GM23248 (cell line): ENCODE measurements around the gene CLDN22. TPM values are rescaled to one million over a fixed set of nuclear protein-coding genes. Genes with fewer than 3 reads are reported as not detected.

Experiments used
- DNase-seq: peaks from one replicate; pipeline ENCODE4 v3.0.0-alpha.2; 2015
- H2AFZ ChIP-seq: fragments of 200-600 bp; sonication (generic); 2 replicates; pipeline ENCODE4 v1.6.1; 2016; ENCODE audit warnings: antibody characterized with exemption
- H3F3A ChIP-seq: fragments of 200-600 bp; sonication (generic); 2 replicates; pipeline ENCODE4 v1.6.1; 2016; ENCODE audit warnings: mild to moderate bottlenecking, antibody characterized with exemption, mixed run types; ENCODE audit not compliant: insufficient read depth
- H3K27ac ChIP-seq: fragments of 200-600 bp; sonication (generic); 2 replicates; pipeline ENCODE4 v1.5.1; 2016; ENCODE audit warnings: mild to moderate bottlenecking
- H3K27me3 ChIP-seq: fragments of 200-600 bp; sonication (generic); replicated peaks from 2 replicates; pipeline ENCODE4 v1.6.1; 2016; ENCODE audit warnings: mild to moderate bottlenecking; ENCODE audit not compliant: insufficient read depth
- H3K36me3 ChIP-seq: fragments of 200-600 bp; sonication (generic); 2 replicates; pipeline ENCODE4 v1.6.1; 2016; ENCODE audit warnings: low read depth, mild to moderate bottlenecking
- H3K4me1 ChIP-seq: fragments of 200-600 bp; sonication (generic); 2 replicates; pipeline ENCODE4 v1.6.1; 2016; ENCODE audit warnings: mild to moderate bottlenecking; ENCODE audit not compliant: insufficient read depth
- H3K4me2 ChIP-seq: fragments of 200-600 bp; sonication (generic); one replicate; pipeline ENCODE4 v1.6.1; 2016; ENCODE audit warnings: mild to moderate bottlenecking; ENCODE audit not compliant: unreplicated experiment
- H3K4me3 ChIP-seq: fragments of 200-600 bp; sonication (generic); 2 replicates; pipeline ENCODE4 v1.5.1; 2016; ENCODE audit warnings: mild to moderate bottlenecking
- H3K79me2 ChIP-seq: fragments of 200-600 bp; sonication (generic); 2 replicates; pipeline ENCODE4 v1.6.1; 2016; ENCODE audit warnings: mild to moderate bottlenecking; ENCODE audit not compliant: insufficient read depth
- H3K9ac ChIP-seq: fragments of 200-600 bp; sonication (generic); 2 replicates; pipeline ENCODE4 v1.6.1; 2016; ENCODE audit warnings: mild to moderate bottlenecking
- H3K9me2 ChIP-seq: fragments of 200-600 bp; sonication (generic); 2 replicates; pipeline ENCODE4 v1.6.1; 2016; ENCODE audit warnings: mixed run types, mild to moderate bottlenecking, moderate library complexity; ENCODE audit not compliant: insufficient read depth
- H3K9me3 ChIP-seq: fragments of 200-600 bp; sonication (generic); one replicate; pipeline ENCODE4 v1.6.1; 2017; ENCODE audit warnings: low read depth
- H4K20me1 ChIP-seq: fragments of 200-600 bp; sonication (generic); 2 replicates; pipeline ENCODE4 v1.6.0; 2016; ENCODE audit not compliant: insufficient read depth
- EZH2 ChIP-seq: fragments of 200-600 bp; sonication (generic); IDR thresholded peaks from 2 replicates; pipeline ENCODE4 v1.6.1; 2018; ENCODE audit warnings: antibody characterized with exemption, mild to moderate bottlenecking; ENCODE audit not compliant: insufficient read depth, poor library complexity, severe bottlenecking
- EZH2phosphoT487 ChIP-seq: fragments of 200-600 bp; sonication (generic); IDR thresholded peaks from 2 replicates; pipeline ENCODE4 v1.6.1; 2018; ENCODE audit warnings: antibody characterized with exemption, moderate library complexity, mild to moderate bottlenecking, low read depth; ENCODE audit not compliant: insufficient read depth
- WGBS, 2 experiments: methylation state at CpG; one replicate each; pipeline ENCODE4 v1.1.6; 2015 to 2017; ENCODE audit warnings: low lambda C conversion rate in 2 of 2, low coverage in 1 of 2; ENCODE audit errors: missing lambda C conversion rate in 2 of 2; 5-methylcytosine and 5-hydroxymethylcytosine counted together
- in situ Hi-C: fragments of 300-500 bp; cut with MboI; formaldehyde crosslinking; loops from 2 replicates; pipeline ENCODE4 v1.15.0; 2020
- polyA plus RNA-seq: library from polyadenylated mRNA; unstranded; fragments of >200 nt; fragmentation: Nextera tagmentation; extraction: Ambion mirVana; gene quantifications from 2 replicates; pipeline ENCODE4 v1.2.1, GENCODE V29; 2016
- total RNA-seq: library from RNA; depleted of rRNA; stranded (reverse); fragments of >200 nt; shearing (Covaris generic); gene quantifications from 2 replicates; pipeline ENCODE4 v1.2.3, GENCODE V29; 2014

The CLDN22 gene
- total and polyA plus RNA-seq, 2 experiments from 2014 or later = not detected

GRCh38 chr4:183288955-183289354 lies 31.1 kb downstream of the CLDN22 start:
- Histone ChIP-seq H4K20me1 (no peaks in the 10 kb centered on the region), H3K9ac (no peak overlapping the region), H3K4me2 (no peak overlapping the region), H3K4me3 (no peak overlapping the region), H3K9me3 (no peaks in the 10 kb centered on the region), H3K79me2 (peaks cover 3% of the 10 kb centered on the region; the same call in 1 of the 2 replicates), H3K36me3 (peaks cover 86% of the 10 kb centered on the region), H3F3A (peaks cover 12% of the 10 kb centered on the region; the same call in 1 of the 2 replicates), H2AFZ (no peak overlapping the region), H3K9me2 (no peaks in the 10 kb centered on the region), H3K27me3 (no peaks in the 10 kb centered on the region), H3K27ac (no peak overlapping the region), H3K4me1 (peaks cover 11% of the 10 kb centered on the region)
- 97 to 100% methylated on average over 2 of the region's 2 CpGs for WGBS, 2 experiments
- in situ Hi-C loops = no loop called here
- DNase-seq = no peak
- TF ChIP-seq EZH2 = no peak
- TF ChIP-seq EZH2phosphoT487 = no peak

- WGBS, 2 experiments = 91 to 92% methylated on average over 6 of the region's 6 CpGs
Observed at GRCh38 chr4:183287677-183288076, 32.4 kb downstream of the CLDN22 start.

GRCh38 chr4:183287309-183287659 lies 32.8 kb downstream of the CLDN22 start:
- peaks cover 90% of the 10 kb centered on the region for H3K36me3 ChIP-seq
- 98 to 100% methylated on average over 2 of the region's 2 CpGs for WGBS, 2 experiments
- H3K9ac ChIP-seq = no peak overlapping the region
- no peak overlapping the region for H3K4me2 ChIP-seq
- H3K27me3 ChIP-seq = no peaks in the 10 kb centered on the region
- H3K27ac ChIP-seq = no peak overlapping the region
- TF ChIP-seq EZH2phosphoT487 (no peak), EZH2 (no peak)
- no peak overlapping the region for H2AFZ ChIP-seq
- no peaks in the 10 kb centered on the region for H3K9me2 ChIP-seq
- no peak for DNase-seq
- H3F3A ChIP-seq = peaks cover 21% of the 10 kb centered on the region; the same call in 1 of the 2 replicates
- H3K4me3 ChIP-seq = no peak overlapping the region
- H3K4me1 ChIP-seq = peaks cover 11% of the 10 kb centered on the region
- peaks cover 3% of the 10 kb centered on the region; the same call in 1 of the 2 replicates for H3K79me2 ChIP-seq
- in situ Hi-C loops = no loop called here
- H4K20me1 ChIP-seq = no peaks in the 10 kb centered on the region
- no peaks in the 10 kb centered on the region for H3K9me3 ChIP-seq

More at GRCh38 chr4:183287677-183288076, 32.4 kb downstream of the CLDN22 start:
- TF ChIP-seq EZH2 = no peak
- no peak for TF ChIP-seq EZH2phosphoT487
- Histone ChIP-seq H3K27ac (no peak overlapping the region), H2AFZ (no peak overlapping the region), H3K9me2 (no peaks in the 10 kb centered on the region), H3K9me3 (no peaks in the 10 kb centered on the region), H3K36me3 (peaks cover 90% of the 10 kb centered on the region), H3K9ac (no peak overlapping the region), H3K4me2 (no peak overlapping the region), H3F3A (peaks cover 21% of the 10 kb centered on the region; the same call in 1 of the 2 replicates), H3K4me1 (peaks cover 11% of the 10 kb centered on the region), H3K4me3 (no peak overlapping the region), H3K27me3 (no peaks in the 10 kb centered on the region), H3K79me2 (peaks cover 3% of the 10 kb centered on the region; the same call in 1 of the 2 replicates), H4K20me1 (no peaks in the 10 kb centered on the region)
- in situ Hi-C loops = no loop called here
- DNase-seq = no peak

GRCh38 chr4:183286590-183287308 lies 33.3 kb downstream of the CLDN22 start:
- peaks cover 91% of the 10 kb centered on the region for H3K36me3 ChIP-seq
- DNase-seq = no peak
- H3K79me2 ChIP-seq = peaks cover under 1% of the 10 kb centered on the region; the same call in 1 of the 2 replicates
- 93% methylated on average over 11 of the region's 11 CpGs for WGBS, 2 experiments
- no peak overlapping the region for H3K4me2 ChIP-seq
- H3K9ac ChIP-seq = no peak overlapping the region
- H3K9me3 ChIP-seq = no peaks in the 10 kb centered on the region
- H3K27ac ChIP-seq = no peak overlapping the region
- peaks cover 21% of the 10 kb centered on the region; the same call in 1 of the 2 replicates for H3F3A ChIP-seq
- H3K4me3 ChIP-seq = no peak overlapping the region
- H2AFZ ChIP-seq = no peak overlapping the region
- H3K9me2 ChIP-seq = no peaks in the 10 kb centered on the region
- TF ChIP-seq EZH2 (no peak), EZH2phosphoT487 (no peak)
- H3K27me3 ChIP-seq = no peaks in the 10 kb centered on the region
- in situ Hi-C loops = no loop called here
- peaks cover 11% of the 10 kb centered on the region for H3K4me1 ChIP-seq
- H4K20me1 ChIP-seq = no peaks in the 10 kb centered on the region
